Measurements from ENCODE around the gene BCAP31.

Gene BCAP31

GRCh38 chrX:153724252-153725038 lies at the start of gene BCAP31, which contains the start of gene ABCD1:
Gene BCAP31, minus strand, starts transcription at chrX:153724387. Its CDS starts 1,143 bp downstream, at chrX:153723244.
Gene ABCD1, plus strand, starts transcription at chrX:153724856. Its CDS starts 411 bp downstream, at chrX:153725267.
- DNase-seq = peak; percentile 85

GRCh38 chrX:153773218-153773611 lies 49.0 kb upstream of the BCAP31 start:
- DNase-seq = no peak

- DNase-seq = no peak
Measured at GRCh38 chrX:153772316-153773217, 48.4 kb upstream of the BCAP31 start.

- no peak for DNase-seq
Measured at GRCh38 chrX:153771415-153772315, 47.5 kb upstream of the BCAP31 start.

GRCh38 chrX:153770601-153771414 lies 46.6 kb upstream of the BCAP31 start:
- DNase-seq = no peak

GRCh38 chrX:153769865-153770600 lies 45.8 kb upstream of the BCAP31 start:
- no peak for DNase-seq

GRCh38 chrX:153769158-153769864 lies 45.1 kb upstream of the BCAP31 start:
- DNase-seq = no peak

GRCh38 chrX:153768311-153769157 lies 44.3 kb upstream of the BCAP31 start:
- no peak for DNase-seq

- no peak for DNase-seq
Measured at GRCh38 chrX:153767674-153768055, 43.5 kb upstream of the BCAP31 start.

- no peak for DNase-seq
Measured at GRCh38 chrX:153766871-153767673, 42.9 kb upstream of the BCAP31 start.

GRCh38 chrX:153766098-153766817 lies 42.1 kb upstream of the BCAP31 start:
- DNase-seq = no peak

GRCh38 chrX:153765138-153766079 lies 41.2 kb upstream of the BCAP31 start:
- no peak for DNase-seq

- DNase-seq = no peak
Measured at GRCh38 chrX:153764786-153765137, 40.6 kb upstream of the BCAP31 start.

GRCh38 chrX:153763989-153764755 lies 40.0 kb upstream of the BCAP31 start, which contains the start of gene PLXNB3:
Gene PLXNB3, plus strand, starts transcription at chrX:153764249. Its CDS starts 1,287 bp downstream, at chrX:153765536.
- peak; percentile 70 for DNase-seq

GRCh38 chrX:153763298-153763932 lies 39.2 kb upstream of the BCAP31 start:
- no peak for DNase-seq
